DND-41 (cell line): ENCODE results near the gene PACSIN1.

Source experiments
- CTCF ChIP-seq: IDR thresholded peaks from 2 replicates; pipeline ENCODE4 v1.5.1; 2012; ENCODE audit warnings: borderline replicate concordance, low read length, moderate library complexity, mild to moderate bottlenecking; ENCODE audit not compliant: poor library complexity, severe bottlenecking; ENCODE audit errors: extremely low read depth
- EZH2 ChIP-seq: IDR thresholded peaks from 3 replicates; pipeline ENCODE4 v1.6.1; 2012; ENCODE audit warnings: borderline replicate concordance, low read depth, mild to moderate bottlenecking, moderate library complexity, low read length, inconsistent platforms; ENCODE audit not compliant: severe bottlenecking

GRCh38 chr6:34570066-34570833, 104.4 kb downstream of the PACSIN1 start:
- TF ChIP-seq CTCF: no peak
- TF ChIP-seq EZH2: no peak
